ENCODE results near the gene GALNT9.

GRCh38 chr12:132186857-132187620 lies 142.3 kb downstream of the GALNT9 start:
- TF ChIP-seq CTCF (IDR thresholded peaks at IDR 0.05) (no peak), POLR2A (IDR thresholded peaks at IDR 0.05) (no peak)
